Peyer's patch (tissue), 4 donors: ENCODE results near the gene ATP2C2.

Experiments
- POLR2A ChIP-seq, 2 donors: fragments of 450-650 bp; IDR thresholded peaks; one replicate each; pipeline ENCODE4 v1.5.1; 2017; ENCODE audit warnings: antibody characterized with exemption in 2 of 2, mild to moderate bottlenecking in 2 of 2, moderate library complexity in 2 of 2
- TF ChIP-seq, protein P1 (sequence below), 6 experiments: fragments of 450-650 bp in 4 of 6; fragments of 200-600 bp in 2 of 6; sonication (generic) in 1 of 6; IDR thresholded peaks; one replicate each; pipeline ENCODE4 v1.5.1; 2017 to 2019; ENCODE audit warnings: antibody characterized with exemption in 6 of 6, mild to moderate bottlenecking in 3 of 6, moderate library complexity in 1 of 6

DNA sequence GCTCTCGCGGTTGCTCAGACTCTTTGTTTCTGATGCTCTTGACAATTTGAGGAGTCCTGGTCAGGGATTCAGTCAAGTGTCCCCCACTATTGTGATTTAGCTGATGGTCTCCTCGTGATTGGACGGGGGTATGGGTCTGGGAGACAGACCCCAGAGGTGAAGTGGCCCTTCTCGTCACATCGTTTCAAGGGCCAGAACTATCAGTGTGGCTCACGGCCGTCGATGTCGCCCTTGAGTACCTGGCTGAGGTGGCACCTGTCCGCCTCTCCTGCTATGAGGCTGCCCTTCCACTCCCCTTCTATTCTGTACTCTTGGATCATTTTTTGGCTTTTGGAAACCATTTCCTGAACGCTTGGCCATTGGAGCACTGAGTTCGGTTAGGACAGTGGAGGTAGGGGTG, 143.5 kb downstream of the ATP2C2 start:
- TF ChIP-seq, protein P1, sequence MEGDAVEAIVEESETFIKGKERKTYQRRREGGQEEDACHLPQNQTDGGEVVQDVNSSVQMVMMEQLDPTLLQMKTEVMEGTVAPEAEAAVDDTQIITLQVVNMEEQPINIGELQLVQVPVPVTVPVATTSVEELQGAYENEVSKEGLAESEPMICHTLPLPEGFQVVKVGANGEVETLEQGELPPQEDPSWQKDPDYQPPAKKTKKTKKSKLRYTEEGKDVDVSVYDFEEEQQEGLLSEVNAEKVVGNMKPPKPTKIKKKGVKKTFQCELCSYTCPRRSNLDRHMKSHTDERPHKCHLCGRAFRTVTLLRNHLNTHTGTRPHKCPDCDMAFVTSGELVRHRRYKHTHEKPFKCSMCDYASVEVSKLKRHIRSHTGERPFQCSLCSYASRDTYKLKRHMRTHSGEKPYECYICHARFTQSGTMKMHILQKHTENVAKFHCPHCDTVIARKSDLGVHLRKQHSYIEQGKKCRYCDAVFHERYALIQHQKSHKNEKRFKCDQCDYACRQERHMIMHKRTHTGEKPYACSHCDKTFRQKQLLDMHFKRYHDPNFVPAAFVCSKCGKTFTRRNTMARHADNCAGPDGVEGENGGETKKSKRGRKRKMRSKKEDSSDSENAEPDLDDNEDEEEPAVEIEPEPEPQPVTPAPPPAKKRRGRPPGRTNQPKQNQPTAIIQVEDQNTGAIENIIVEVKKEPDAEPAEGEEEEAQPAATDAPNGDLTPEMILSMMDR (IDR thresholded peaks at IDR 0.05) = no peak
- no peak for TF ChIP-seq POLR2A (IDR thresholded peaks at IDR 0.05)
